ENCODE results near the gene PLEKHA7. TPM values are rescaled to one million over a fixed set of nuclear protein-coding genes. Genes with fewer than 3 reads are reported as not detected.
A peak's percentile ranks its signal among the peaks of the same experiment; 100 is the strongest.
"Not testable (repeated sequence)": the region's sequence is repeated elsewhere in the genome, so short reads cannot be mapped to it uniquely, and the experiment has no call there.

The PLEKHA7 gene
- total RNA-seq, 1 experiment from 2014 or later: not detected

GRCh38 chr11:16935518-16936302 is 78.5 kb downstream of the PLEKHA7 start:
- no peak for DNase-seq

GRCh38 chr11:16933756-16934603 is 80.2 kb downstream of the PLEKHA7 start:
- Histone ChIP-seq H3K36me3 (no peaks in the 10 kb centered on the region), H3K27me3 (no peaks in the 10 kb centered on the region), H3K4me3 (no peak overlapping the region), H3K9me3 (no peaks in the 10 kb centered on the region)
- DNase-seq: no peak

More at GRCh38 chr11:16935518-16936302, 78.5 kb downstream of the PLEKHA7 start:
- no peaks in the 10 kb centered on the region for H3K9me3 ChIP-seq
- no peaks in the 10 kb centered on the region for H3K36me3 ChIP-seq
- no peak overlapping the region for H3K4me3 ChIP-seq
- H3K27me3 ChIP-seq: no peaks in the 10 kb centered on the region

- H3K36me3 ChIP-seq: no peaks in the 10 kb centered on the region
- no peaks in the 10 kb centered on the region for H3K9me3 ChIP-seq
- no peaks in the 10 kb centered on the region for H3K27me3 ChIP-seq
- no peak overlapping the region for H3K4me3 ChIP-seq
- no peak for DNase-seq
Measured at GRCh38 chr11:16933291-16933690, 80.9 kb downstream of the PLEKHA7 start.

GRCh38 chr11:16928044-16928443 is 86.2 kb downstream of the PLEKHA7 start:
- no peak overlapping the region for H3K4me3 ChIP-seq
- H3K9me3 ChIP-seq: no peaks in the 10 kb centered on the region
- no peaks in the 10 kb centered on the region for H3K36me3 ChIP-seq
- no peak for DNase-seq
- H3K27me3 ChIP-seq: peaks cover 11% of the 10 kb centered on the region

GRCh38 chr11:16926883-16927626 is 87.2 kb downstream of the PLEKHA7 start:
- no peaks in the 10 kb centered on the region for H3K36me3 ChIP-seq
- H3K4me3 ChIP-seq: no peak overlapping the region
- peaks cover 11% of the 10 kb centered on the region for H3K27me3 ChIP-seq
- DNase-seq: no peak
- no peaks in the 10 kb centered on the region for H3K9me3 ChIP-seq

GRCh38 chr11:16925561-16926065 is 88.6 kb downstream of the PLEKHA7 start:
- Histone ChIP-seq H3K4me3 (no peak overlapping the region; the same call in 1 of the 2 replicates), H3K9me3 (no peaks in the 10 kb centered on the region), H3K27me3 (peaks cover 11% of the 10 kb centered on the region), H3K36me3 (no peaks in the 10 kb centered on the region)
- peak; percentile 1 for DNase-seq

- Histone ChIP-seq H3K4me3 (peak overlapping the region; percentile 18), H3K36me3 (no peaks in the 10 kb centered on the region), H3K9me3 (no peaks in the 10 kb centered on the region), H3K27me3 (peaks cover 13% of the 10 kb centered on the region)
- peak; percentile 45 for DNase-seq
Measured at GRCh38 chr11:16924826-16925560, 89.2 kb downstream of the PLEKHA7 start.

- no peak overlapping the region for H3K4me3 ChIP-seq
- H3K36me3 ChIP-seq: no peaks in the 10 kb centered on the region
- H3K9me3 ChIP-seq: no peaks in the 10 kb centered on the region
- peaks cover 13% of the 10 kb centered on the region for H3K27me3 ChIP-seq
- DNase-seq: no peak
Measured at GRCh38 chr11:16924462-16924825, 89.8 kb downstream of the PLEKHA7 start.

- Histone ChIP-seq H3K9me3 (no peaks in the 10 kb centered on the region), H3K4me3 (no peak overlapping the region), H3K27me3 (peaks cover 13% of the 10 kb centered on the region), H3K36me3 (no peaks in the 10 kb centered on the region)
- DNase-seq: no peak
Measured at GRCh38 chr11:16923987-16924386, 90.2 kb downstream of the PLEKHA7 start.

- H3K27me3 ChIP-seq: peaks cover 13% of the 10 kb centered on the region
- no peaks in the 10 kb centered on the region for H3K9me3 ChIP-seq
- no peak for DNase-seq
- H3K36me3 ChIP-seq: no peaks in the 10 kb centered on the region
- no peak overlapping the region for H3K4me3 ChIP-seq
Measured at GRCh38 chr11:16921668-16922067, 92.5 kb downstream of the PLEKHA7 start.

- H3K36me3 ChIP-seq: no peaks in the 10 kb centered on the region
- no peaks in the 10 kb centered on the region for H3K9me3 ChIP-seq
- no peak overlapping the region for H3K4me3 ChIP-seq
- DNase-seq: no peak
- H3K27me3 ChIP-seq: peaks cover 7% of the 10 kb centered on the region
Measured at GRCh38 chr11:16921019-16921418, 93.2 kb downstream of the PLEKHA7 start.

GRCh38 chr11:16920559-16920958 is 93.7 kb downstream of the PLEKHA7 start:
- no peak overlapping the region for H3K4me3 ChIP-seq
- H3K36me3 ChIP-seq: no peaks in the 10 kb centered on the region
- H3K9me3 ChIP-seq: no peaks in the 10 kb centered on the region
- no peak for DNase-seq
- peaks cover 2% of the 10 kb centered on the region; the same call in 1 of the 2 replicates for H3K27me3 ChIP-seq

- H3K36me3 ChIP-seq, H3K27me3 ChIP-seq, DNase-seq, H3K9me3 ChIP-seq, H3K4me3 ChIP-seq: not testable (repeated sequence)
Measured at GRCh38 chr11:16918543-16919182, 95.6 kb downstream of the PLEKHA7 start.

GRCh38 chr11:16917941-16918340 is 96.3 kb downstream of the PLEKHA7 start:
- Histone ChIP-seq H3K9me3 (no peaks in the 10 kb centered on the region), H3K27me3 (peaks cover 2% of the 10 kb centered on the region; the same call in 1 of the 2 replicates), H3K4me3 (no peak overlapping the region), H3K36me3 (no peaks in the 10 kb centered on the region)
- no peak for DNase-seq

GRCh38 chr11:16912692-16913111 is 101.5 kb downstream of the PLEKHA7 start:
- H3K4me3 ChIP-seq: no peak overlapping the region
- no peaks in the 10 kb centered on the region for H3K9me3 ChIP-seq
- H3K36me3 ChIP-seq: no peaks in the 10 kb centered on the region
- no peak for DNase-seq
- H3K27me3 ChIP-seq: no peaks in the 10 kb centered on the region

- H3K9me3 ChIP-seq: no peaks in the 10 kb centered on the region
- no peaks in the 10 kb centered on the region for H3K36me3 ChIP-seq
- no peak for DNase-seq
- H3K27me3 ChIP-seq: no peaks in the 10 kb centered on the region
- H3K4me3 ChIP-seq: no peak overlapping the region
Measured at GRCh38 chr11:16911658-16912057, 102.6 kb downstream of the PLEKHA7 start.

All from MG63 (cell line).